Subcutaneous abdominal adipose tissue (tissue), 5 donors: ENCODE data around the gene KIF3C.
"Not testable (repeated sequence)": the region's sequence is repeated elsewhere in the genome, so short reads cannot be mapped to it uniquely, and the experiment has no call there.

Source experiments
- H3K27ac ChIP-seq: one replicate; pipeline ENCODE4 v1.7.0; 2013; ENCODE audit warnings: low read depth, mild to moderate bottlenecking, inconsistent platforms, low read length, moderate library complexity
- H3K27me3 ChIP-seq, 5 donors: one replicate each; pipeline ENCODE4 v1.7.0; 2013; ENCODE audit warnings: low read length in 5 of 5, inconsistent platforms in 1 of 5; ENCODE audit not compliant: control insufficient read depth in 5 of 5, insufficient read depth in 4 of 5
- H3K36me3 ChIP-seq, 5 donors: one replicate each; pipeline ENCODE4 v1.7.0; 2013; ENCODE audit warnings: low read length in 5 of 5; ENCODE audit not compliant: control insufficient read depth in 5 of 5, insufficient read depth in 5 of 5
- H3K4me1 ChIP-seq, 5 donors: one replicate each; pipeline ENCODE4 v1.7.0; 2013; ENCODE audit warnings: low read length in 5 of 5, mild to moderate bottlenecking in 3 of 5, moderate library complexity in 1 of 5; ENCODE audit not compliant: control insufficient read depth in 5 of 5, insufficient read depth in 5 of 5
- H3K4me3 ChIP-seq, 5 donors: one replicate each; pipeline ENCODE4 v1.7.0; 2013; ENCODE audit warnings: low read length in 5 of 5, low read depth in 1 of 5
- H3K9ac ChIP-seq, 5 donors: one replicate each; pipeline ENCODE4 v1.7.0; 2013; ENCODE audit warnings: low read length in 5 of 5, mild to moderate bottlenecking in 4 of 5, moderate library complexity in 3 of 5
- H3K9me3 ChIP-seq, 5 donors: one replicate each; pipeline ENCODE4 v1.7.0; 2013; ENCODE audit warnings: low read length in 5 of 5; ENCODE audit not compliant: control insufficient read depth in 5 of 5
- donor health status: healthy.
- donor health status: healthy.
- donor health status: healthy.
- donor health status: healthy.
- donor health status: healthy.

Gene KIF3C

GRCh38 chr2:25912851-25913695, 69.2 kb downstream of the KIF3C start:
- no peaks in the 10 kb centered on the region for H3K27me3 ChIP-seq
- H3K9ac ChIP-seq = no peak overlapping the region
- H3K4me3 ChIP-seq = no peak overlapping the region
- H3K4me1 ChIP-seq = no peaks in the 10 kb centered on the region
- no peaks in the 10 kb centered on the region for H3K9me3 ChIP-seq
- no peak overlapping the region for H3K27ac ChIP-seq
- no peaks in the 10 kb centered on the region for H3K36me3 ChIP-seq

- not testable (repeated sequence) for H3K27ac ChIP-seq, H3K9ac ChIP-seq, H3K9me3 ChIP-seq, H3K4me1 ChIP-seq, H3K36me3 ChIP-seq, H3K4me3 ChIP-seq, H3K27me3 ChIP-seq
Observed at GRCh38 chr2:25909574-25909973, 72.7 kb downstream of the KIF3C start.

- Histone ChIP-seq H3K9ac (no peak overlapping the region), H3K9me3 (peaks cover 0 to 3% (median 0%) of the 10 kb centered on the region in 5 donors), H3K27ac (no peak overlapping the region), H3K36me3 (no peaks in the 10 kb centered on the region), H3K27me3 (no peaks in the 10 kb centered on the region), H3K4me3 (no peak overlapping the region), H3K4me1 (no peaks in the 10 kb centered on the region)
Observed at GRCh38 chr2:25905126-25905525, 77.2 kb downstream of the KIF3C start.

GRCh38 chr2:25903216-25903776, 79.0 kb downstream of the KIF3C start:
- Histone ChIP-seq H3K4me3 (no peak overlapping the region), H3K36me3 (no peaks in the 10 kb centered on the region), H3K9ac (no peak overlapping the region), H3K4me1 (no peaks in the 10 kb centered on the region), H3K27me3 (no peaks in the 10 kb centered on the region), H3K27ac (no peak overlapping the region), H3K9me3 (peaks cover 0 to 3% (median 0%) of the 10 kb centered on the region in 5 donors)

GRCh38 chr2:25899404-25899970, 82.8 kb downstream of the KIF3C start:
- Histone ChIP-seq H3K27ac (no peak overlapping the region), H3K27me3 (no peaks in the 10 kb centered on the region), H3K4me1 (no peaks in the 10 kb centered on the region), H3K9ac (no peak overlapping the region), H3K36me3 (no peaks in the 10 kb centered on the region), H3K4me3 (no peak overlapping the region), H3K9me3 (peaks cover 0 to 3% (median 0%) of the 10 kb centered on the region in 5 donors)

- Histone ChIP-seq H3K27ac (no peak overlapping the region), H3K4me3 (no peak overlapping the region), H3K9me3 (peaks cover 0 to 3% (median 0%) of the 10 kb centered on the region in 5 donors)
Observed at GRCh38 chr2:25897506-25897905, 84.8 kb downstream of the KIF3C start.

GRCh38 chr2:25896308-25896707, 86.0 kb downstream of the KIF3C start:
- H3K9me3 ChIP-seq, H3K9ac ChIP-seq, H3K27ac ChIP-seq, H3K4me1 ChIP-seq, H3K36me3 ChIP-seq, H3K4me3 ChIP-seq, H3K27me3 ChIP-seq: not testable (repeated sequence)

More at GRCh38 chr2:25897506-25897905, 84.8 kb downstream of the KIF3C start:
- Histone ChIP-seq H3K9ac (no peak overlapping the region), H3K4me1 (no peaks in the 10 kb centered on the region), H3K27me3 (no peaks in the 10 kb centered on the region), H3K36me3 (no peaks in the 10 kb centered on the region)

GRCh38 chr2:25895610-25896009, 86.7 kb downstream of the KIF3C start:
- Histone ChIP-seq H3K27ac (no peak overlapping the region), H3K27me3 (no peaks in the 10 kb centered on the region), H3K9ac (no peak overlapping the region), H3K4me3 (no peak overlapping the region), H3K36me3 (no peaks in the 10 kb centered on the region), H3K4me1 (no peaks in the 10 kb centered on the region), H3K9me3 (no peaks in the 10 kb centered on the region)

GRCh38 chr2:25895018-25895417, 87.3 kb downstream of the KIF3C start:
- H3K27me3 ChIP-seq = no peaks in the 10 kb centered on the region
- H3K4me1 ChIP-seq = no peaks in the 10 kb centered on the region
- H3K27ac ChIP-seq = no peak overlapping the region
- H3K9me3 ChIP-seq = no peaks in the 10 kb centered on the region
- H3K4me3 ChIP-seq = no peak overlapping the region
- H3K9ac ChIP-seq = no peak overlapping the region
- no peaks in the 10 kb centered on the region for H3K36me3 ChIP-seq

- no peaks in the 10 kb centered on the region for H3K9me3 ChIP-seq
- H3K4me3 ChIP-seq = no peak overlapping the region
- H3K9ac ChIP-seq = no peak overlapping the region
- no peaks in the 10 kb centered on the region for H3K36me3 ChIP-seq
- H3K4me1 ChIP-seq = no peaks in the 10 kb centered on the region
- H3K27ac ChIP-seq = no peak overlapping the region
- H3K27me3 ChIP-seq = no peaks in the 10 kb centered on the region
Observed at GRCh38 chr2:25894135-25894830, 88.0 kb downstream of the KIF3C start.
